IMR-90 (cell line): ENCODE measurements around the gene SLF2. TPM values are rescaled to one million over a fixed set of nuclear protein-coding genes. Genes with fewer than 3 reads are reported as not detected.

Experiments
- ATAC-seq: fragments of 200-7000 bp; cut with Tn5 transposase; 2 replicates; pipeline ENCODE4 v1.9.1; 2020; ENCODE audit warnings: low read depth, mild to moderate bottlenecking, moderate library complexity
- BruUV-seq: library from RNA; stranded (reverse); fragments of 400-500 nt; replicated peaks from 2 replicates; lab custom pipeline; 2021; lab: Mats Ljungman, UMichigan
- CTCF ChIA-PET: fragments of 300-600 bp; formaldehyde crosslinking; extraction: SDS; loops from one replicate; lab custom pipeline; 2021; ENCODE audit warnings: antibody characterized with exemption; lab: Yijun Ruan, JAX
- POLR2A ChIA-PET: fragments of 300-600 bp; sonication (Branson Sonifier 250); formaldehyde crosslinking; loops from one replicate; lab custom pipeline; 2022; ENCODE audit warnings: antibody characterized with exemption; ENCODE audit not compliant: unreplicated experiment; lab: Charles Lee
- DNase-seq: peaks from one replicate; pipeline ENCODE4 v3.0.0; 2013
- H2AFZ ChIP-seq: replicated peaks from 2 replicates; pipeline ENCODE3; 2013; ENCODE audit warnings: low read length, mild to moderate bottlenecking; ENCODE audit not compliant: poor library complexity
- H2AK5ac ChIP-seq: 2 replicates; pipeline ENCODE4 v1.6.1; 2013; ENCODE audit warnings: low read depth, low read length, inconsistent platforms
- H2AK9ac ChIP-seq: replicated peaks from 2 replicates; pipeline ENCODE3; 2013; ENCODE audit warnings: mild to moderate bottlenecking, low read depth, low read length, moderate library complexity; ENCODE audit not compliant: poor library complexity
- H2BK120ac ChIP-seq: 2 replicates; pipeline ENCODE4 v1.6.1; 2013; ENCODE audit warnings: low read depth, low read length, inconsistent platforms
- H2BK15ac ChIP-seq: 3 replicates; pipeline ENCODE4 v1.6.1; 2013; ENCODE audit warnings: low read depth, low read length, inconsistent platforms
- H2BK20ac ChIP-seq: 2 replicates; pipeline ENCODE4 v1.6.1; 2013; ENCODE audit warnings: low read depth, mild to moderate bottlenecking, inconsistent platforms, low read length, moderate library complexity
- H2BK5ac ChIP-seq: 2 replicates; pipeline ENCODE4 v1.6.1; 2013; ENCODE audit warnings: mild to moderate bottlenecking, low read depth, low read length, inconsistent platforms; ENCODE audit not compliant: poor library complexity, severe bottlenecking
- H3K14ac ChIP-seq: replicated peaks from 2 replicates; pipeline ENCODE4 v1.6.1; 2013; ENCODE audit warnings: low read depth, low read length, inconsistent platforms
- H3K18ac ChIP-seq: 2 replicates; pipeline ENCODE4 v1.6.1; 2013; ENCODE audit warnings: low read depth, low read length, control low read depth
- H3K23ac ChIP-seq: 2 replicates; pipeline ENCODE4 v1.6.1; 2013; ENCODE audit warnings: low read depth, low read length, inconsistent platforms
- H3K27ac ChIP-seq: 2 replicates; pipeline ENCODE4 v1.5.1; 2013; ENCODE audit warnings: mild to moderate bottlenecking, control low read depth, low read length; ENCODE audit not compliant: insufficient read depth
- H3K27me3 ChIP-seq: 2 replicates; pipeline ENCODE4 v1.6.1; 2013; ENCODE audit warnings: low read length; ENCODE audit not compliant: control insufficient read depth, insufficient read depth
- H3K36me3 ChIP-seq: 2 replicates; pipeline ENCODE4 v1.6.1; 2013; ENCODE audit warnings: low read length, mixed read lengths; ENCODE audit not compliant: control insufficient read depth, insufficient read depth
- H3K4ac ChIP-seq: 2 replicates; pipeline ENCODE4 v1.6.1; 2013; ENCODE audit warnings: low read depth, low read length, inconsistent platforms
- H3K4me1 ChIP-seq: 2 replicates; pipeline ENCODE4 v1.6.1; 2013; ENCODE audit warnings: low read length, mixed read lengths; ENCODE audit not compliant: control insufficient read depth, insufficient read depth
- H3K4me2 ChIP-seq: 2 replicates; pipeline ENCODE4 v1.6.1; 2013; ENCODE audit warnings: low read depth, mild to moderate bottlenecking, control low read depth, low read length, moderate library complexity
- H3K4me3 ChIP-seq: 2 replicates; pipeline ENCODE4 v1.5.1; 2013; ENCODE audit warnings: low read depth, mild to moderate bottlenecking, control low read depth, low read length, moderate library complexity; ENCODE audit not compliant: insufficient read depth
- H3K56ac ChIP-seq: 2 replicates; pipeline ENCODE4 v1.6.1; 2013; ENCODE audit warnings: low read length, inconsistent platforms; ENCODE audit not compliant: insufficient read depth; ENCODE audit errors: extremely low read depth
- H3K79me1 ChIP-seq, 2 experiments: 2 replicates each; pipeline ENCODE4 v1.6.1; 2013; ENCODE audit warnings: low read length in 2 of 2, inconsistent platforms in 1 of 2, low read depth in 1 of 2
- H3K9ac ChIP-seq: 2 replicates; pipeline ENCODE4 v1.6.1; 2013; ENCODE audit warnings: low read depth, low read length, control low read depth
- H3K9me1 ChIP-seq: 2 replicates; pipeline ENCODE4 v1.6.1; 2013; ENCODE audit warnings: low read length, inconsistent platforms; ENCODE audit not compliant: insufficient read depth
- H3K9me3 ChIP-seq: 2 replicates; pipeline ENCODE4 v1.6.1; 2013; ENCODE audit warnings: low read length; ENCODE audit not compliant: control insufficient read depth, insufficient read depth
- H4K20me1 ChIP-seq: 2 replicates; pipeline ENCODE4 v1.6.1; 2013; ENCODE audit warnings: low read length, inconsistent platforms; ENCODE audit not compliant: insufficient read depth
- H4K5ac ChIP-seq: 2 replicates; pipeline ENCODE4 v1.6.1; 2013; ENCODE audit warnings: mild to moderate bottlenecking, low read depth, low read length, control low read depth
- H4K8ac ChIP-seq, 2 experiments: 2 replicates each; pipeline ENCODE4 v1.6.1; 2013; ENCODE audit warnings: low read depth in 2 of 2, low read length in 2 of 2, control low read depth in 1 of 2, inconsistent platforms in 1 of 2
- H4K91ac ChIP-seq: 2 replicates; pipeline ENCODE4 v1.6.1; 2013; ENCODE audit warnings: low read depth, low read length, inconsistent platforms; ENCODE audit not compliant: insufficient read depth
- BHLHE40 ChIP-seq: fragments of 150-350 bp; IDR thresholded peaks from 2 replicates; pipeline ENCODE4 v1.6.1; 2016; ENCODE audit warnings: mild to moderate bottlenecking, low read depth, low read length
- ELK1 ChIP-seq: fragments of 150-350 bp; IDR thresholded peaks from 2 replicates; pipeline ENCODE4 v1.6.1; 2016; ENCODE audit warnings: low read depth, mild to moderate bottlenecking, low read length, moderate library complexity, borderline replicate concordance
- POLR2A ChIP-seq: IDR thresholded peaks from 2 replicates; pipeline ENCODE4 v1.6.1; 2012; ENCODE audit warnings: mild to moderate bottlenecking, low read depth, low read length
- WGBS, 2 experiments: methylation state at CpG; one replicate each; pipeline versions ENCODE4 v1.1.5 to v1.1.7; 2013; ENCODE audit warnings: missing lambda C conversion rate in 2 of 2; ENCODE audit not compliant: insufficient read length in 1 of 2; ENCODE audit errors: extremely low coverage in 2 of 2; 5-methylcytosine and 5-hydroxymethylcytosine counted together
- dilution Hi-C: fragments of 300-500 bp; cut with HindIII; formaldehyde crosslinking; loops from one replicate; pipeline ENCODE4 v1.14.3; 2018; ENCODE audit warnings: low sequenced_read_pairs; ENCODE audit not compliant: unreplicated experiment
- in situ Hi-C: fragments of 300-500 bp; cut with MboI; formaldehyde crosslinking; loops from 3 replicates; pipeline ENCODE4 v1.14.3; 2019; ENCODE audit warnings: low sequenced_read_pairs, inconsistent platforms, mixed read lengths
- intact Hi-C: fragments of 100-400 bp; cut with micrococcal nuclease; formaldehyde crosslinking; loops from 2 replicates; pipeline ENCODE4 v1.10.0; 2022
- polyA plus RNA-seq, 3 experiments: library from polyadenylated mRNA; depleted of rRNA; stranded (reverse); fragments of >200 nt; gene quantifications; 2 replicates each; pipeline ENCODE4 v1.2.3, GENCODE V29; 2012; ENCODE audit warnings: low replicate concordance in 1 of 3
- total RNA-seq: library from RNA; depleted of rRNA; stranded (reverse); fragments of >200 nt; gene quantifications from 2 replicates; pipeline ENCODE4 v1.2.3, GENCODE V29; 2012

Gene SLF2
- total and polyA plus RNA-seq, 2 of the 4 experiments (the other 2 are of a cell fraction): 8.5 to 21.7 TPM

- H4K20me1 ChIP-seq: no peaks in the 10 kb centered on the region; the same call in 1 of the 2 replicates
- DNase-seq (no peak), ATAC-seq (no peak)
- no peaks in the 10 kb centered on the region for H3K9me3 ChIP-seq
- no peak overlapping the region for H3K9ac ChIP-seq
- H2BK20ac ChIP-seq: no peak overlapping the region
- H3K14ac ChIP-seq: no peak overlapping the region
- H2BK15ac ChIP-seq: no peak overlapping the region
- no peaks in the 10 kb centered on the region for H3K36me3 ChIP-seq
- intact Hi-C loops: no loop called here
- no peak overlapping the region for H2BK120ac ChIP-seq
- H3K4me1 ChIP-seq: peaks cover 6% of the 10 kb centered on the region
- no peak overlapping the region for H3K4ac ChIP-seq
- no peak overlapping the region for H2AFZ ChIP-seq
- no peak overlapping the region for H2BK5ac ChIP-seq
- H4K91ac ChIP-seq: no peak overlapping the region
- POLR2A ChIA-PET: no interaction called here
- no peak overlapping the region for H2AK5ac ChIP-seq
- no peak overlapping the region for H3K23ac ChIP-seq
- H3K27me3 ChIP-seq: no peaks in the 10 kb centered on the region
- in situ Hi-C loops: no loop called here
- no peaks in the 10 kb centered on the region for H3K79me1 ChIP-seq
- peaks cover 12% of the 10 kb centered on the region; the same call in 1 of the 2 replicates for H3K9me1 ChIP-seq
- H3K4me3 ChIP-seq: no peak overlapping the region
- WGBS, 2 experiments: 45% methylated on average over 4 of the region's 13 CpGs; no CpG with 5 or more reads in 1 of the 2 experiments
- H3K27ac ChIP-seq: no peak overlapping the region
- TF ChIP-seq ELK1 (no peak), POLR2A (no peak), BHLHE40 (no peak)
- no peak overlapping the region for H3K56ac ChIP-seq
- H2AK9ac ChIP-seq: peak overlapping the region; percentile 24
- CTCF ChIA-PET: no interaction called here
- no peak overlapping the region for H4K8ac ChIP-seq
- H4K5ac ChIP-seq: no peak overlapping the region
- no peak overlapping the region for H3K4me2 ChIP-seq
- dilution Hi-C loops: no loop called here
- no TSS peak for BruUV-seq
- no peak overlapping the region for H3K18ac ChIP-seq
These were observed 59.5 kb downstream of the SLF2 start for GRCh38 chr10:100972115-100972903.
